GM12875 (cell line): ENCODE data around the gene BTF3.

Experiments used
- H3K4me3 ChIP-seq: one replicate; pipeline ENCODE4 v1.5.1; 2011; ENCODE audit warnings: low read depth, low read length, control low read depth
- CTCF ChIP-seq: IDR thresholded peaks from 2 replicates; pipeline ENCODE4 v1.5.1; 2011; ENCODE audit warnings: low read depth, mild to moderate bottlenecking, control low read depth, inconsistent platforms, low read length, moderate library complexity, borderline replicate concordance; ENCODE audit not compliant: insufficient read depth

The BTF3 gene

GRCh38 chr5:73540192-73540591 is 42.0 kb downstream of the BTF3 start:
- H3K4me3 ChIP-seq: no peak overlapping the region
- no peak for TF ChIP-seq CTCF

- H3K4me3 ChIP-seq: no peak overlapping the region
- TF ChIP-seq CTCF: no peak
Observed at GRCh38 chr5:73542020-73542419, 43.8 kb downstream of the BTF3 start.

GRCh38 chr5:73544429-73545402 is 46.5 kb downstream of the BTF3 start:
- TF ChIP-seq CTCF: no peak
- H3K4me3 ChIP-seq: no peak overlapping the region

GRCh38 chr5:73545403-73545779 is 47.1 kb downstream of the BTF3 start:
- TF ChIP-seq CTCF: no peak
- no peak overlapping the region for H3K4me3 ChIP-seq

GRCh38 chr5:73550016-73550415 is 51.8 kb downstream of the BTF3 start:
- no peak overlapping the region for H3K4me3 ChIP-seq
- no peak for TF ChIP-seq CTCF

GRCh38 chr5:73552642-73553041 is 54.4 kb downstream of the BTF3 start:
- TF ChIP-seq CTCF: no peak

More at GRCh38 chr5:73552642-73553041, 54.4 kb downstream of the BTF3 start:
- no peak overlapping the region for H3K4me3 ChIP-seq
